Hepatocyte (in vitro differentiated cells): Measurements from ENCODE around the gene TMEM117. TPM values are rescaled to one million over a fixed set of nuclear protein-coding genes. Genes with fewer than 3 reads are reported as not detected.

ENCODE experiments used
- DNase-seq: peaks from one replicate; pipeline ENCODE4 v3.0.0-alpha.2; 2016; ENCODE audit warnings: low spot score
- H2AFZ ChIP-seq: fragments of 200-600 bp; sonication (generic); 2 replicates; pipeline ENCODE4 v1.6.0; 2016; ENCODE audit warnings: antibody characterized with exemption, mild to moderate bottlenecking
- H3K27ac ChIP-seq: fragments of 200-600 bp; sonication (generic); 2 replicates; pipeline ENCODE4 v1.5.1; 2016; ENCODE audit warnings: mild to moderate bottlenecking
- H3K27me3 ChIP-seq: fragments of 200-600 bp; sonication (generic); 2 replicates; pipeline ENCODE4 v1.6.1; 2016
- H3K36me3 ChIP-seq: fragments of 200-600 bp; sonication (generic); replicated peaks from 2 replicates; pipeline ENCODE4 v1.5.1; 2016; ENCODE audit warnings: low read depth; ENCODE audit not compliant: insufficient read depth
- H3K4me1 ChIP-seq: fragments of 200-600 bp; sonication (generic); 2 replicates; pipeline ENCODE4 v1.5.1; 2016; ENCODE audit warnings: mild to moderate bottlenecking, moderate library complexity; ENCODE audit not compliant: insufficient read depth
- H3K4me2 ChIP-seq: fragments of 200-600 bp; sonication (generic); 2 replicates; pipeline ENCODE4 v1.6.0; 2016
- H3K4me3 ChIP-seq: fragments of 200-600 bp; sonication (generic); 2 replicates; pipeline ENCODE4 v1.5.1; 2016; ENCODE audit warnings: mild to moderate bottlenecking
- H3K79me2 ChIP-seq: fragments of 200-600 bp; sonication (generic); 2 replicates; pipeline ENCODE4 v1.6.0; 2017; ENCODE audit warnings: mild to moderate bottlenecking
- H3K9me2 ChIP-seq: fragments of 200-600 bp; sonication (generic); replicated peaks from 2 replicates; pipeline ENCODE4 v1.6.0; 2017; ENCODE audit warnings: mild to moderate bottlenecking; ENCODE audit not compliant: insufficient read depth
- H3K9me3 ChIP-seq: fragments of 200-600 bp; sonication (generic); 2 replicates; pipeline ENCODE4 v1.5.1; 2016; ENCODE audit warnings: low read depth, mild to moderate bottlenecking
- H4K20me1 ChIP-seq: fragments of 200-600 bp; sonication (generic); 2 replicates; pipeline ENCODE4 v1.6.0; 2016; ENCODE audit warnings: mild to moderate bottlenecking; ENCODE audit not compliant: insufficient read depth, poor library complexity, severe bottlenecking
- EZH2 ChIP-seq: fragments of 200-600 bp; sonication (generic); IDR thresholded peaks from 2 replicates; pipeline ENCODE4 v1.6.1; 2016; ENCODE audit warnings: antibody characterized with exemption, mild to moderate bottlenecking, borderline replicate concordance
- EZH2phosphoT487 ChIP-seq: fragments of 200-600 bp; sonication (generic); IDR thresholded peaks from one replicate; pipeline ENCODE4 v1.6.1; 2018; ENCODE audit warnings: antibody characterized with exemption, mild to moderate bottlenecking, low read depth, moderate library complexity; ENCODE audit not compliant: unreplicated experiment, severe bottlenecking
- WGBS: methylation state at CpG from one replicate; pipeline ENCODE4 v1.1.6; 2016; ENCODE audit warnings: low lambda C conversion rate; ENCODE audit errors: missing lambda C conversion rate; 5-methylcytosine and 5-hydroxymethylcytosine counted together
- polyA plus RNA-seq: library from polyadenylated mRNA; unstranded; fragments of >200 nt; fragmentation: Nextera tagmentation; extraction: Ambion mirVana; gene quantifications from 2 replicates; pipeline ENCODE4 v1.2.1, GENCODE V29; 2016
- total RNA-seq: library from RNA; depleted of rRNA; stranded (reverse); fragments of >200 nt; gene quantifications from 2 replicates; pipeline ENCODE4 v1.2.3, GENCODE V29; 2014
- TF ChIP-seq, protein P1 (sequence below): fragments of 200-600 bp; sonication (generic); IDR thresholded peaks from 2 replicates; pipeline ENCODE4 v1.5.1; 2016; ENCODE audit warnings: antibody characterized with exemption, mild to moderate bottlenecking; ENCODE audit not compliant: poor library complexity

Gene TMEM117
- total and polyA plus RNA-seq, 2 experiments from 2014 or later: 12.4 to 47.1 TPM

DNA sequence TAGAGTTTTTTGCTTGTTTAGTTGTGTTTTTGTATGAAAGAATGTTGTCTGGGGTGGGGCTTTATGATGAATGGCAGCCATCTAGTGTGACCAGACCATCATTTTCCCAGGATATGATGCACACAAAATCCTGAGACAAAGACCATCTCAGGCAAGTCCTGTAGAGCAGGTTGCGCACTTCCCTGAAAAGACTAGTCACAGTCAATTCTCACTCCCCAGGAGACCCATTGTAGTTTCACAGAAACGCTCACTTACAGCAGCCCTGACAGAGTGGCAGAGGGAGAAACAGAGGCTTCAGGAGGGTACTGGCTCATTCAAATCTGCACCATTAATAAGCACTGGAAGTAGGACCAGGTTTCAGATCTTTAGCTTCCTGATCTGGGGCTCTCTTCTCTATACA lies 183.2 kb downstream of the TMEM117 start:
- Histone ChIP-seq H3K4me3 (no peak overlapping the region), H3K9me3 (no peaks in the 10 kb centered on the region), H3K27ac (no peak overlapping the region), H4K20me1 (no peaks in the 10 kb centered on the region), H3K36me3 (no peaks in the 10 kb centered on the region), H3K4me1 (no peaks in the 10 kb centered on the region), H3K9me2 (no peaks in the 10 kb centered on the region), H2AFZ (no peak overlapping the region), H3K4me2 (no peak overlapping the region), H3K27me3 (no peaks in the 10 kb centered on the region), H3K79me2 (no peaks in the 10 kb centered on the region)
- WGBS: 59% methylated on average over 2 of the region's 2 CpGs
- no peak for DNase-seq
- TF ChIP-seq EZH2phosphoT487 (no peak), EZH2 (no peak)
- TF ChIP-seq, protein P1, sequence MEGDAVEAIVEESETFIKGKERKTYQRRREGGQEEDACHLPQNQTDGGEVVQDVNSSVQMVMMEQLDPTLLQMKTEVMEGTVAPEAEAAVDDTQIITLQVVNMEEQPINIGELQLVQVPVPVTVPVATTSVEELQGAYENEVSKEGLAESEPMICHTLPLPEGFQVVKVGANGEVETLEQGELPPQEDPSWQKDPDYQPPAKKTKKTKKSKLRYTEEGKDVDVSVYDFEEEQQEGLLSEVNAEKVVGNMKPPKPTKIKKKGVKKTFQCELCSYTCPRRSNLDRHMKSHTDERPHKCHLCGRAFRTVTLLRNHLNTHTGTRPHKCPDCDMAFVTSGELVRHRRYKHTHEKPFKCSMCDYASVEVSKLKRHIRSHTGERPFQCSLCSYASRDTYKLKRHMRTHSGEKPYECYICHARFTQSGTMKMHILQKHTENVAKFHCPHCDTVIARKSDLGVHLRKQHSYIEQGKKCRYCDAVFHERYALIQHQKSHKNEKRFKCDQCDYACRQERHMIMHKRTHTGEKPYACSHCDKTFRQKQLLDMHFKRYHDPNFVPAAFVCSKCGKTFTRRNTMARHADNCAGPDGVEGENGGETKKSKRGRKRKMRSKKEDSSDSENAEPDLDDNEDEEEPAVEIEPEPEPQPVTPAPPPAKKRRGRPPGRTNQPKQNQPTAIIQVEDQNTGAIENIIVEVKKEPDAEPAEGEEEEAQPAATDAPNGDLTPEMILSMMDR: no peak

DNA sequence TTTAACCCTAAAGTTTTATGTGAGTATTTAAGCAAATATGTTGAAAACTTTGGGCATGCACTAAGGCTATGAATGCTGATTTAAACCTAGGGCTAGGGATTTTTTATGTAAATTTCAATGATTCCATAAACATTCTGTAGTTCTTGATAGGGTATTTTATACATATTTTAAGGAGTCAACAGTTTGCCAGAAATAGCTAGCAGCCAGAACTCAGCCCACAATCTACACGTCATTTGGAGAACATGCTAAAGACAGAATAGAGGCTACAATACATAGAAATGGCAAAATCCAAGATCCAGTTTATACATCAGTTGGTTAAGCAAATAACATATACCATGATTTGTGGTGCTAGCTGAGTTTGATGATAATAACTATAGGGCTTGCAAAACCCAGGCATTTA lies 184.7 kb downstream of the TMEM117 start:
- Histone ChIP-seq H3K36me3 (no peaks in the 10 kb centered on the region), H3K79me2 (no peaks in the 10 kb centered on the region), H3K4me3 (no peak overlapping the region), H3K4me1 (no peaks in the 10 kb centered on the region), H2AFZ (no peak overlapping the region), H3K9me3 (no peaks in the 10 kb centered on the region), H4K20me1 (no peaks in the 10 kb centered on the region), H3K27me3 (no peaks in the 10 kb centered on the region), H3K27ac (no peak overlapping the region), H3K9me2 (no peaks in the 10 kb centered on the region), H3K4me2 (no peak overlapping the region)
- no peak for TF ChIP-seq EZH2
- no peak for TF ChIP-seq EZH2phosphoT487
- TF ChIP-seq, protein P1: no peak
- WGBS: 93% methylated on average over 1 of the region's 1 CpG
- DNase-seq: no peak

DNA sequence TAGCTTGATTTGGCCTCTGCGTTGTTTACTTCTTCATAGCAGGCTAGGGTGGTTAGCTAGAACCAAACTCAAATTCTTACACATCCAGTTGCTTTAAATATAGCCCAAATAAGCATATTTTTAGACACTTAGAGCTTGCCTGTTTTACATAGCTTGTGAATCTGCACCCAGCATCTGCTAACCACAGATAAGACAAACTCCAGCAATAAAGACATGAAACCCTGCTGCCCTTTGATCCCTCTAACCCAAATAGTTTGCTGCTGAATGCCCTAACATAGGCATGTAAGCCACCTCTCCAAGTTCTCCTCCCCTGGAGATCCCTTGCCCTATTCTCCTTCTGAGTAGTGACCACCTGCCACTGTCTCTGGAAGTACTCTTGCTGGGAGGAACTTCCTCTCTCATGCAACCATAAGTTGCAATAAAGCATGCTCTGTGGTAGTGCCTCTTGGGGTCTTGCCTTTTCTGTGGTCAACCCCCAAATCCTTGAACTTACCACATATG lies 185.6 kb downstream of the TMEM117 start:
- no peaks in the 10 kb centered on the region for H3K79me2 ChIP-seq
- H4K20me1 ChIP-seq: no peaks in the 10 kb centered on the region
- no peak for TF ChIP-seq EZH2
- TF ChIP-seq, protein P1: no peak
- no peak for TF ChIP-seq EZH2phosphoT487
- no peak overlapping the region for H2AFZ ChIP-seq
- H3K36me3 ChIP-seq: no peaks in the 10 kb centered on the region
- no peak overlapping the region for H3K27ac ChIP-seq
- H3K9me3 ChIP-seq: no peaks in the 10 kb centered on the region
- H3K4me2 ChIP-seq: no peak overlapping the region
- H3K4me3 ChIP-seq: no peak overlapping the region
- no peaks in the 10 kb centered on the region for H3K4me1 ChIP-seq
- no peaks in the 10 kb centered on the region for H3K9me2 ChIP-seq
- WGBS: 90% methylated on average over 1 of the region's 1 CpG
- DNase-seq: no peak
- no peaks in the 10 kb centered on the region for H3K27me3 ChIP-seq

DNA sequence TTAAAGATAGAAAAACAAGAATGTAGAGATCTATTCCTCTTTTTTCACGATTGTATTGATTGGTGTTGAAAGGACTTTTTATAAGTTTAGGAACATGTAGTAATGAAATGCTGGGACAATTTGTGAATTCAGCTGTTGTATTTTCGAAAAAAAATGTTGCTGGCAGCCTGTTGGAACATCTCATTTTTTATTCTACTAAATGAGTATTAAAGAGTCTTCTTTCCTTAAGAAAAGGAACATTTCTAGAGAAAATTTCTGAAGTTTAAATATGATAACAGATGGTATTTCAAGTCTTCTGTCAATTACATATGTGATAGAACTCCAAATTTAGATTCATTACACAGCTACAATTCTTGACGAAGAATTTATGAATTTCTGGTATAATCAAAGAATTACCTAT lies 189.6 kb downstream of the TMEM117 start:
- Histone ChIP-seq H3K79me2 (no peaks in the 10 kb centered on the region), H4K20me1 (no peaks in the 10 kb centered on the region), H3K9me2 (no peaks in the 10 kb centered on the region), H3K4me3 (no peak overlapping the region), H3K27me3 (no peaks in the 10 kb centered on the region), H3K27ac (no peak overlapping the region), H3K36me3 (no peaks in the 10 kb centered on the region), H3K4me2 (no peak overlapping the region), H3K4me1 (no peaks in the 10 kb centered on the region), H2AFZ (no peak overlapping the region), H3K9me3 (peaks cover 5% of the 10 kb centered on the region)
- 90% methylated on average over 3 of the region's 3 CpGs for WGBS
- DNase-seq: no peak
- TF ChIP-seq, protein P1: no peak
- TF ChIP-seq EZH2phosphoT487 (no peak), EZH2 (no peak)
